SU-DHL-6 (cell line): ENCODE data around the gene UBE2R2.

Experiments used
- EZH2phosphoT487 ChIP-seq: fragments of 200-600 bp; sonication (generic), shearing (Covaris generic); conservative IDR thresholded peaks from 2 replicates; pipeline ENCODE4 v1.6.1; 2018; ENCODE audit warnings: mild to moderate bottlenecking, antibody characterized with exemption, low read length, moderate library complexity, mixed read lengths
- TF ChIP-seq, protein P1 (sequence below): fragments of 200-600 bp; sonication (generic); IDR thresholded peaks from one replicate; pipeline ENCODE4 v1.5.1; 2017; ENCODE audit warnings: antibody characterized with exemption, mild to moderate bottlenecking, low read length, moderate library complexity; ENCODE audit not compliant: insufficient read depth, poor library complexity, severe bottlenecking

DNA sequence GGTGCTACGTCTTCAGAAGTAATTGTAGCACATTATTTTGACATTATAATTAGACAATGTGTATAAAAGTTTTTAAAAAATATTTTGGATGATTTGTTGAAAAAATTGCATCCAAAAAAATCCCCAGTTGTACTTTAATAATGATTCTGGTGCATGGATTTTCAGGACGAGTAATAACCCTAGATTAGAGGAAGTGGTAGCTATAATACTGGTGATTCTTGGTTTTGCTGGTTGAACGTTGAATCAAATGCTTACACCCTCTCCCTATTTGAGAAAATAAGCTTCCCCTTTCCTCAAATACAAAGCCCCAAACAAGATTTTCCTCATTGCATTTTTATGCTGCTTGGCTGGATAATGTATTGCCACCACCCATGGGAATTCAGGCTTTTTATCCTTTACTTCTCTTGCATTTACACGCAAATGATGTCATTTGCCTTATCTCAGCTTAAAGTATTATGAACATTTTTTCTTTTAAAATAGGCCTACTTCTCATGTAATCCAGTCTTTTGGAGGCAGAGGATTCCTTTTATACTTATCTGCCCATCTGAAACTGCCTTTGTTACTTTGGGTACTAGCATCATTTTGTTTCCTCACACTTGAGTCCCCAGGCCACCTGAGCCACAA lies 86.3 kb downstream of the UBE2R2 start:
- TF ChIP-seq, protein P1, sequence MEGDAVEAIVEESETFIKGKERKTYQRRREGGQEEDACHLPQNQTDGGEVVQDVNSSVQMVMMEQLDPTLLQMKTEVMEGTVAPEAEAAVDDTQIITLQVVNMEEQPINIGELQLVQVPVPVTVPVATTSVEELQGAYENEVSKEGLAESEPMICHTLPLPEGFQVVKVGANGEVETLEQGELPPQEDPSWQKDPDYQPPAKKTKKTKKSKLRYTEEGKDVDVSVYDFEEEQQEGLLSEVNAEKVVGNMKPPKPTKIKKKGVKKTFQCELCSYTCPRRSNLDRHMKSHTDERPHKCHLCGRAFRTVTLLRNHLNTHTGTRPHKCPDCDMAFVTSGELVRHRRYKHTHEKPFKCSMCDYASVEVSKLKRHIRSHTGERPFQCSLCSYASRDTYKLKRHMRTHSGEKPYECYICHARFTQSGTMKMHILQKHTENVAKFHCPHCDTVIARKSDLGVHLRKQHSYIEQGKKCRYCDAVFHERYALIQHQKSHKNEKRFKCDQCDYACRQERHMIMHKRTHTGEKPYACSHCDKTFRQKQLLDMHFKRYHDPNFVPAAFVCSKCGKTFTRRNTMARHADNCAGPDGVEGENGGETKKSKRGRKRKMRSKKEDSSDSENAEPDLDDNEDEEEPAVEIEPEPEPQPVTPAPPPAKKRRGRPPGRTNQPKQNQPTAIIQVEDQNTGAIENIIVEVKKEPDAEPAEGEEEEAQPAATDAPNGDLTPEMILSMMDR: no peak
- TF ChIP-seq EZH2phosphoT487: no peak
